Upper lobe of left lung (tissue), 4 donors: Measurements from ENCODE around the gene ZSCAN9.

Source experiments
- POLR2A ChIP-seq, 4 donors: fragments of 450-650 bp; IDR thresholded peaks; one replicate each; pipeline ENCODE4 v1.5.1; 2016 to 2017; ENCODE audit warnings: antibody characterized with exemption in 4 of 4, mild to moderate bottlenecking in 2 of 4
- TF ChIP-seq, protein P1 (sequence below), 6 experiments: fragments of 450-650 bp in 4 of 6; fragments of 200-600 bp in 2 of 6; sonication (generic) in 2 of 6; IDR thresholded peaks; one replicate each; pipeline ENCODE4 v1.5.1; 2016 to 2019; ENCODE audit warnings: antibody characterized with exemption in 6 of 6

DNA sequence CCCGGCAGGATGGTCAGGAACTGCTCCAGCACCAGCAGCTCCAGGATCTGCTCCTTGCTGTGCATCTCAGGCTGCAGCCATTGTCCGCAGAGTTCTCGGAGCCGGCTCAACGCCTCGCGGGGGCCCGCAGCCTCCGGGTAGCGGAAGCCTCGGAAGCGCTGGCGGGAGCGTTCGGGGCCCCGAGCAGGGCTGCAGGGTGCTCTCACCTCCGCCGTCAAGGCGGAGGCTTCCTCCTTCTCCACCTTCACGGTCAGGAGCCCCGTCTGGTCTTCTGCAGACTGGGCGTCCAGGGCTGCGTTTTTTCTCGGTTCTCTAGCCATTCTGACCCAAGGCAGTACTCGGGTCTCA, 26.6 kb downstream of the ZSCAN9 start:
- TF ChIP-seq, protein P1, sequence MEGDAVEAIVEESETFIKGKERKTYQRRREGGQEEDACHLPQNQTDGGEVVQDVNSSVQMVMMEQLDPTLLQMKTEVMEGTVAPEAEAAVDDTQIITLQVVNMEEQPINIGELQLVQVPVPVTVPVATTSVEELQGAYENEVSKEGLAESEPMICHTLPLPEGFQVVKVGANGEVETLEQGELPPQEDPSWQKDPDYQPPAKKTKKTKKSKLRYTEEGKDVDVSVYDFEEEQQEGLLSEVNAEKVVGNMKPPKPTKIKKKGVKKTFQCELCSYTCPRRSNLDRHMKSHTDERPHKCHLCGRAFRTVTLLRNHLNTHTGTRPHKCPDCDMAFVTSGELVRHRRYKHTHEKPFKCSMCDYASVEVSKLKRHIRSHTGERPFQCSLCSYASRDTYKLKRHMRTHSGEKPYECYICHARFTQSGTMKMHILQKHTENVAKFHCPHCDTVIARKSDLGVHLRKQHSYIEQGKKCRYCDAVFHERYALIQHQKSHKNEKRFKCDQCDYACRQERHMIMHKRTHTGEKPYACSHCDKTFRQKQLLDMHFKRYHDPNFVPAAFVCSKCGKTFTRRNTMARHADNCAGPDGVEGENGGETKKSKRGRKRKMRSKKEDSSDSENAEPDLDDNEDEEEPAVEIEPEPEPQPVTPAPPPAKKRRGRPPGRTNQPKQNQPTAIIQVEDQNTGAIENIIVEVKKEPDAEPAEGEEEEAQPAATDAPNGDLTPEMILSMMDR (IDR thresholded peaks at IDR 0.05) = no peak
- no peak for TF ChIP-seq POLR2A (IDR thresholded peaks at IDR 0.05)
